A549 (cell line): Measurements from ENCODE around the gene ARMC7. TPM values are rescaled to one million over a fixed set of nuclear protein-coding genes. Genes with fewer than 3 reads are reported as not detected.

Source experiments
- ATAC-seq, 2 experiments: fragments of 200-7000 bp in 1 of 2; fragments of >200 bp in 1 of 2; cut with Nextera tagmentation in 1 of 2; cut with Tn5 transposase in 1 of 2; 3 replicates each; pipeline versions ENCODE4 v1.8.0 to v1.9.1; 2018 to 2020; ENCODE audit warnings: mild to moderate bottlenecking in 1 of 2, moderate library complexity in 1 of 2
- CTCF ChIA-PET: fragments of 300-600 bp; sonication (Branson Sonifier 250); formaldehyde crosslinking; extraction: SDS; loops from one replicate; lab custom pipeline; 2021; ENCODE audit warnings: antibody characterized with exemption, inconsistent platforms; lab: Yijun Ruan, JAX
- POLR2A ChIA-PET: fragments of 350-600 bp; formaldehyde crosslinking; extraction: SDS; loops from one replicate; lab custom pipeline; 2021; ENCODE audit warnings: antibody characterized with exemption, inconsistent platforms; lab: Yijun Ruan, JAX
- DNase-seq, 2 experiments: peaks; one replicate each; pipeline versions ENCODE4 v3.0.0 to v3.0.0-alpha.2; 2011 to 2016; ENCODE audit warnings: low read depth in 1 of 2, low spot score in 1 of 2
- FAIRE-seq: peaks from 2 replicates; lab custom pipeline; 2011; peaks lifted over from hg19 to GRCh38; lab: Jason Lieb, UNC
- H3K27ac ChIP-seq, 2 experiments: fragments of >200 bp; sonication (Bioruptor Twin); formaldehyde crosslinking; 3 replicates each; pipeline ENCODE4 v1.5.1; 2016 to 2017
- H3K4me1 ChIP-seq: fragments of >200 bp; sonication (Bioruptor Twin); formaldehyde crosslinking; 3 replicates; pipeline ENCODE4 v1.6.1; 2016
- H3K4me2 ChIP-seq: fragments of >200 bp; sonication (Bioruptor Twin); formaldehyde crosslinking; 3 replicates; pipeline ENCODE4 v1.6.1; 2016
- H3K4me3 ChIP-seq: fragments of >200 bp; sonication (Bioruptor Twin); formaldehyde crosslinking; 3 replicates; pipeline ENCODE4 v1.5.1; 2016
- H3K9me3 ChIP-seq: fragments of >200 bp; sonication (Bioruptor Twin); formaldehyde crosslinking; 3 replicates; pipeline ENCODE4 v1.6.1; 2016
- CHD4 ChIP-seq: fragments of 200-600 bp; sonication (generic); IDR thresholded peaks from 2 replicates; pipeline ENCODE4 v1.6.1; 2016; ENCODE audit warnings: antibody characterized with exemption, mild to moderate bottlenecking, borderline replicate concordance
- ELK1 ChIP-seq: fragments of 150-350 bp; IDR thresholded peaks from 2 replicates; pipeline ENCODE4 v1.6.1; 2014; ENCODE audit warnings: low read depth, mild to moderate bottlenecking, low read length
- EP300 ChIP-seq, 2 experiments: fragments of >200 bp; sonication (Bioruptor Twin); formaldehyde crosslinking; IDR thresholded peaks; 2 replicates in 1 of 2; 3 replicates in 1 of 2; pipeline ENCODE4 v1.6.1; 2016 to 2017
- ESRRA ChIP-seq: fragments of 150-350 bp; IDR thresholded peaks from 2 replicates; pipeline ENCODE4 v1.6.1; 2014; ENCODE audit warnings: mild to moderate bottlenecking, low read length, borderline replicate concordance
- FOSL2 ChIP-seq, 2 experiments: fragments of 450-650 bp in 1 of 2; fragments of >200 bp in 1 of 2; sonication (Bioruptor Twin) in 1 of 2; formaldehyde crosslinking; IDR thresholded peaks; 2 replicates each; pipeline versions ENCODE4 v1.5.0 to v1.6.1; 2016 to 2020; ENCODE audit warnings: mild to moderate bottlenecking in 1 of 2, moderate library complexity in 1 of 2
- HEYL ChIP-seq: fragments of 250-450 bp; sonication (Bioruptor Pico); IDR thresholded peaks from 2 replicates; pipeline ENCODE4 v1.8.0; 2021; ENCODE audit warnings: mild to moderate bottlenecking, moderate library complexity
- HOXA7 ChIP-seq: fragments of 250-450 bp; sonication (Bioruptor Pico); IDR thresholded peaks from 2 replicates; pipeline ENCODE4 v1.5.0; 2020; ENCODE audit warnings: mild to moderate bottlenecking, moderate library complexity
- JUNB ChIP-seq: fragments of >200 bp; sonication (Bioruptor Twin); formaldehyde crosslinking; IDR thresholded peaks from 2 replicates; pipeline ENCODE4 v1.6.1; 2016
- MAFK ChIP-seq: fragments of 450-650 bp; IDR thresholded peaks from 2 replicates; pipeline ENCODE4 v1.6.1; 2014; ENCODE audit not compliant: partially characterized antibody
- MAX ChIP-seq: IDR thresholded peaks from 2 replicates; pipeline ENCODE4 v1.6.1; 2012
- MAZ ChIP-seq: fragments of 150-350 bp; IDR thresholded peaks from 2 replicates; pipeline ENCODE4 v1.6.1; 2014; ENCODE audit warnings: antibody characterized with exemption, low read depth, low read length, borderline replicate concordance
- MYC ChIP-seq: IDR thresholded peaks from 2 replicates; pipeline ENCODE4 v1.6.1; 2012; ENCODE audit warnings: mild to moderate bottlenecking, inconsistent platforms, low read length, improper control_type of control experiment, borderline replicate concordance
- NR3C1 ChIP-seq: fragments of >200 bp; sonication (Bioruptor Twin); formaldehyde crosslinking; IDR thresholded peaks from 3 replicates; pipeline ENCODE4 v1.6.1; 2017
- RAD21 ChIP-seq, 2 experiments: fragments of >200 bp in 1 of 2; sonication (Bioruptor Twin) in 1 of 2; formaldehyde crosslinking in 1 of 2; IDR thresholded peaks in 1 of 2; conservative IDR thresholded peaks in 1 of 2; 2 replicates in 1 of 2; 3 replicates in 1 of 2; pipeline ENCODE4 v1.6.1; 2012 to 2018; ENCODE audit warnings: inconsistent platforms in 1 of 2
- RFX5 ChIP-seq: fragments of 450-650 bp; IDR thresholded peaks from 2 replicates; pipeline ENCODE4 v1.7.1; 2014; ENCODE audit warnings: antibody characterized with exemption, mild to moderate bottlenecking, moderate library complexity
- SREBF2 ChIP-seq: fragments of 450-650 bp; IDR thresholded peaks from 2 replicates; pipeline ENCODE4 v1.6.1; 2014; ENCODE audit warnings: mild to moderate bottlenecking, moderate library complexity
- TFCP2L1 ChIP-seq: fragments of 250-450 bp; sonication (Bioruptor Pico); IDR thresholded peaks from 2 replicates; pipeline ENCODE4 v1.5.0; 2021; ENCODE audit warnings: mild to moderate bottlenecking
- ZSCAN20 ChIP-seq: fragments of 250-450 bp; sonication (Bioruptor Pico); IDR thresholded peaks from 2 replicates; pipeline ENCODE4 v1.8.0; 2022; ENCODE audit warnings: mild to moderate bottlenecking, moderate library complexity
- WGBS: methylation state at CpG from one replicate; pipeline ENCODE4 v1.1.6; 2017; ENCODE audit errors: missing lambda C conversion rate; 5-methylcytosine and 5-hydroxymethylcytosine counted together
- polyA plus RNA-seq, 4 experiments: library from polyadenylated mRNA; depleted of rRNA in 3 of 4; stranded (reverse); fragments of >200 nt; fragmentation: RNase III in 1 of 4; extraction: RNeasy Plus Mini Kit Qiagen cat#74134 plus additional on column Dnase treatment in 1 of 4; gene quantifications; 2 replicates in 3 of 4; 3 replicates in 1 of 4; pipeline ENCODE4 v1.2.3, GENCODE V29; 2011 to 2017
- TF ChIP-seq, protein P1 (sequence below): IDR thresholded peaks from 2 replicates; pipeline ENCODE4 v1.6.1; 2012
- TF ChIP-seq, protein P2 (sequence below): fragments of >200 bp; sonication (Bioruptor Twin); formaldehyde crosslinking; IDR thresholded peaks from 3 replicates; pipeline ENCODE4 v1.6.1; 2016
- TF ChIP-seq, protein P3 (sequence below): fragments of 250-450 bp; sonication (Bioruptor Pico); IDR thresholded peaks from 2 replicates; pipeline ENCODE4 v1.5.0; 2021; ENCODE audit warnings: mild to moderate bottlenecking, moderate library complexity, borderline replicate concordance

The ARMC7 gene
- polyA plus RNA-seq, 2 of the 4 experiments (the other 2 are of a cell fraction) = 8.5 to 12.6 TPM

- TF ChIP-seq, protein P1, sequence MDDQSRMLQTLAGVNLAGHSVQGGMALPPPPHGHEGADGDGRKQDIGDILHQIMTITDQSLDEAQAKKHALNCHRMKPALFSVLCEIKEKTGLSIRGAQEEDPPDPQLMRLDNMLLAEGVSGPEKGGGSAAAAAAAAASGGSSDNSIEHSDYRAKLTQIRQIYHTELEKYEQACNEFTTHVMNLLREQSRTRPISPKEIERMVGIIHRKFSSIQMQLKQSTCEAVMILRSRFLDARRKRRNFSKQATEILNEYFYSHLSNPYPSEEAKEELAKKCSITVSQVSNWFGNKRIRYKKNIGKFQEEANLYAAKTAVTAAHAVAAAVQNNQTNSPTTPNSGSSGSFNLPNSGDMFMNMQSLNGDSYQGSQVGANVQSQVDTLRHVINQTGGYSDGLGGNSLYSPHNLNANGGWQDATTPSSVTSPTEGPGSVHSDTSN = peak; percentile 81
- TF ChIP-seq CHD4 (no peak), FOSL2 (IDR thresholded peaks at IDR 0.05) (peak; percentile 54; the same call in 1 of the 2 replicates), FOSL2 (CRISPR knock-in tag; IDR thresholded peaks at IDR 0.05) (peak; percentile 91), RAD21 (conservative IDR thresholded peaks at IDR 0.05 in 1 of 2, IDR thresholded peaks at IDR 0.05 in 1 of 2) (peak; percentile 28 to 40; a peak in 3 of 5 replicates), HOXA7 (CRISPR knock-in tag) (peak; percentile 68; the same call in 1 of the 2 replicates), JUNB (peak; percentile 74), TFCP2L1 (CRISPR knock-in tag) (no peak), NR3C1 (no peak), MAFK (peak; percentile 87), EP300 (IDR thresholded peaks at IDR 0.05) (peak in 1 of 2 experiments; percentile 79; a peak in 2 of 5 replicates)
- TF ChIP-seq, protein P2, sequence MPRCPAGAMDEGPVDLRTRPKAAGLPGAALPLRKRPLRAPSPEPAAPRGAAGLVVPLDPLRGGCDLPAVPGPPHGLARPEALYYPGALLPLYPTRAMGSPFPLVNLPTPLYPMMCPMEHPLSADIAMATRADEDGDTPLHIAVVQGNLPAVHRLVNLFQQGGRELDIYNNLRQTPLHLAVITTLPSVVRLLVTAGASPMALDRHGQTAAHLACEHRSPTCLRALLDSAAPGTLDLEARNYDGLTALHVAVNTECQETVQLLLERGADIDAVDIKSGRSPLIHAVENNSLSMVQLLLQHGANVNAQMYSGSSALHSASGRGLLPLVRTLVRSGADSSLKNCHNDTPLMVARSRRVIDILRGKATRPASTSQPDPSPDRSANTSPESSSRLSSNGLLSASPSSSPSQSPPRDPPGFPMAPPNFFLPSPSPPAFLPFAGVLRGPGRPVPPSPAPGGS = 0 out of 3 replicates have a peak, but pooled peaks have one; percentile 57
Observed at GRCh38 chr17:75096082-75096625, 13.6 kb upstream of the ARMC7 start (continued).

DNA sequence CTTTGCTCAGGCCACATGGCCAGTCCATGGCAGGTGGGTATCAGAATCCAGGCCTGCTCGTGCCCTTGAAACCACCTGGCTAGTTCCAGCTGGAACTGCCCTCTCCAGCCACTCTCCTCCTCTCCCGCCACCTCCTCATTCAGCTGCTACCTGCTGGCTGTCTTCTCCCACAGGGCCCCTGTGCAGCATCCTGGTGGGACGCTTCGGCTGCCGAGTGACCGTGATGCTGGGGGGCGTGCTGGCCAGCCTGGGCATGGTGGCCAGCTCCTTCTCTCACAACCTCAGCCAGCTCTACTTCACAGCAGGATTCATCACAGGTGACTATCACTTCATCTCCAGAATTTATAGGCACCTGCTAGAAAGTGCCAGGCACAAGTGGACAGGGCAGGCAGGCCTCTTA, 11.9 kb upstream of the ARMC7 start:
- no peak for ATAC-seq
- no peak for DNase-seq
- Histone ChIP-seq H3K4me2 (no peak overlapping the region), H3K27ac (peak overlapping the region in 1 of 2 experiments; percentile 96; a peak in 3 of 6 replicates)
- ChIA-PET CTCF (interaction anchor here (0.9 to 81.8 kb wide), 4 partner anchors 11 to 141 kb away, joined by 3 to 3429 read pairs (median 1716); partner anchors contain the start of genes ARMC7, ATP5PD, KCTD2 and NT5C), POLR2A (no interaction called here)
- no peak for FAIRE-seq
- TF ChIP-seq EP300 (IDR thresholded peaks at IDR 0.05) (no peak), HOXA7 (CRISPR knock-in tag) (no peak), ZSCAN20 (no peak), HEYL (CRISPR knock-in tag) (no peak)
- TF ChIP-seq, protein P3, sequence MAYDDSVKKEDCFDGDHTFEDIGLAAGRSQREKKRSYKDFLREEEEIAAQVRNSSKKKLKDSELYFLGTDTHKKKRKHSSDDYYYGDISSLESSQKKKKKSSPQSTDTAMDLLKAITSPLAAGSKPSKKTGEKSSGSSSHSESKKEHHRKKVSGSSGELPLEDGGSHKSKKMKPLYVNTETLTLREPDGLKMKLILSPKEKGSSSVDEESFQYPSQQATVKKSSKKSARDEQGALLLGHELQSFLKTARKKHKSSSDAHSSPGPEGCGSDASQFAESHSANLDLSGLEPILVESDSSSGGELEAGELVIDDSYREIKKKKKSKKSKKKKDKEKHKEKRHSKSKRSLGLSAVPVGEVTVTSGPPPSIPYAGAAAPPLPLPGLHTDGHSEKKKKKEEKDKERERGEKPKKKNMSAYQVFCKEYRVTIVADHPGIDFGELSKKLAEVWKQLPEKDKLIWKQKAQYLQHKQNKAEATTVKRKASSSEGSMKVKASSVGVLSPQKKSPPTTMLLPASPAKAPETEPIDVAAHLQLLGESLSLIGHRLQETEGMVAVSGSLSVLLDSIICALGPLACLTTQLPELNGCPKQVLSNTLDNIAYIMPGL (CRISPR knock-in tag) = no peak
- TF ChIP-seq, all 56 proteins: peak for 0
- WGBS = 94% methylated on average over 7 of the region's 7 CpGs
- Histone ChIP-seq H3K4me3 (no peak overlapping the region), H3K9me3 (no peaks in the 10 kb centered on the region), H3K4me1 (peaks cover 43% of the 10 kb centered on the region)

GRCh38 chr17:75098861-75099260, 10.9 kb upstream of the ARMC7 start:
- TF ChIP-seq CHD4 (no peak), SREBF2 (no peak), EP300 (IDR thresholded peaks at IDR 0.05) (no peak), MAX (no peak), MYC (no peak), MAZ (no peak), MAFK (no peak), ESRRA (no peak), ELK1 (no peak), JUNB (no peak), RFX5 (no peak)
- no peak for FAIRE-seq
- no peak overlapping the region for H3K4me2 ChIP-seq
- no peak overlapping the region for H3K4me3 ChIP-seq
- DNase-seq = no peak
- ChIA-PET CTCF (interaction anchor here (62.2 to 81.8 kb wide), 2 partner anchors 12 to 22 kb away, joined by 3429 read pairs; partner anchors contain the start of genes ARMC7, ATP5PD, KCTD2 and NT5C), POLR2A (no interaction called here)
- H3K27ac ChIP-seq = peak overlapping the region in 1 of 2 experiments; percentile 21; a peak in 1 of 6 replicates
- ATAC-seq = no peak
- 84% methylated on average over 7 of the region's 7 CpGs for whole genome bisulfite sequencing
- H3K9me3 ChIP-seq = no peaks in the 10 kb centered on the region
- H3K4me1 ChIP-seq = peaks cover 36% of the 10 kb centered on the region
